ENCODE measurements around the gene SORCS1.
"Not testable (repeated sequence)": the region's sequence is repeated elsewhere in the genome, so short reads cannot be mapped to it uniquely, and the experiment has no call there.

SORCS1 gene

DNA sequence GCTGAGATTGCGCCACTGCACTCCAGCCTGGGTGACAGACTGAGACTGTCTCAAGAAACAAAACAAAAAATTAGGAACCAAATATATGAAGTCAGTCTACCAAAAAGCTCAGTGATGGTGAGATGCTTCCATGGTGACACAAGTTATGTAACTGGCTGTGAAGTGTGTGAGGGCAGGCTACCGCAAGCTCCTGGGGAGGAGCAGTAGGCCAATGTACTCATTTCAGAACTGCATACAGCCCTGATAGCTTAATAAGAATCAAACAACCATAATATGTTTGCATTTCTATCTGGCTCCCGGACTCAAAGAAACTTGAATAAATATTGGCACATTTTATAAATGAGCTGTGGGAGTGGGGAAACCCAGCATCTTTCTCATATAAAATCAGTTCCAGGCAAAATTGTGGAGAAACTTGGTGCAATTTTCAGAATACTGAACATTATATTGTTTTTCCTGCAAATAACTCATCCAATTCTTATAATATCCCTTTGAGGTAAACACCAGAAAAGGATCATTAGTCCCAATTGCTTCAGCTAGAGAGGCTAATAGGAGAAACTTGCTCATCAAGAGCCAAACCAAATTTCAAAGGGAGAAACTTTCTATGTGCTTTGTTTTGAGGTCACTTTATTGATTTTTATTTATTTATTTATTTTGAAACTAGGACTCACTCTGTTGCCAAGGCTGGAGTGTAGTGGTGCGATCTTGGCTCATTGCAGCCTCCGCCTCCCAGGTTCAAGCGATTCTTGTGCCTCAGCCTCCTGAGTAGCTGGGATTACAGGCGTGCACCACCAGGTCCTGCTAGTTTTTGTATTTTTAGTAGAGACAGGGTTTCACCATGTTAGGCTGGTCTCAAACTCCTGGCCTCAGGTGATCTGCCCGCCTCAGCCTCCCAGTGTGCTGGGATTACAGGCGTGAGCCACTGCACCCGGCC, 127.0 kb downstream of the SORCS1 start:
- DNase-seq: no peak

DNA sequence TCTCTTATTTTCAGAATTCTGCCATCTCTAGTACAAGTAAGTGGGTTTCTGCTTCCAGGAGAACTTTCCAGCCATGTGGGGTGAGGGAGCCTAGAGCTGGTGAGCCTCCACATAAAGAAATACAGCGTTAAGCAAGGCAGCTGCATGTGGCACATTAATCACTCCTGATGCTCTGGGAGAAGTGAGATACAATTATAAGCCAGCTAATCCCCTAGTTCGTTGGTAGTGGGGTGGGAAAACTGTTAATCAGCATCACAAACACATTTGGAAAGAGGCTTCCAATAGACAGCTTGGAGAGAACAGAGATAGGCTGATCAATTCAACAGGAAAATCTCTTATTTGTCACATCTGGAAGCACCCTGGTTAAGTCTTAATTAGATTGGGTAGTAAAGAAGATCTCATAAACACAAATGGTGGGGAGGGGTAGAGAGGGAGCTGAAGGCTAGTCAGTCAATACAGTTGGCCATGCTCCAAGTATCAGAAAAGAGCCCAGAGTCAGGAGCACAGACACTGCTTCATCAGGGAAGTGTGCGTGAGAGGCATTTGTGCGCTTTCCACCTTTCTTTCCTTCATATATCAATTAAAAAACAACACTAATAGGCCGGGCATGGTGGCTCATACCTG, 130.6 kb downstream of the SORCS1 start:
- DNase-seq: no peak

DNA sequence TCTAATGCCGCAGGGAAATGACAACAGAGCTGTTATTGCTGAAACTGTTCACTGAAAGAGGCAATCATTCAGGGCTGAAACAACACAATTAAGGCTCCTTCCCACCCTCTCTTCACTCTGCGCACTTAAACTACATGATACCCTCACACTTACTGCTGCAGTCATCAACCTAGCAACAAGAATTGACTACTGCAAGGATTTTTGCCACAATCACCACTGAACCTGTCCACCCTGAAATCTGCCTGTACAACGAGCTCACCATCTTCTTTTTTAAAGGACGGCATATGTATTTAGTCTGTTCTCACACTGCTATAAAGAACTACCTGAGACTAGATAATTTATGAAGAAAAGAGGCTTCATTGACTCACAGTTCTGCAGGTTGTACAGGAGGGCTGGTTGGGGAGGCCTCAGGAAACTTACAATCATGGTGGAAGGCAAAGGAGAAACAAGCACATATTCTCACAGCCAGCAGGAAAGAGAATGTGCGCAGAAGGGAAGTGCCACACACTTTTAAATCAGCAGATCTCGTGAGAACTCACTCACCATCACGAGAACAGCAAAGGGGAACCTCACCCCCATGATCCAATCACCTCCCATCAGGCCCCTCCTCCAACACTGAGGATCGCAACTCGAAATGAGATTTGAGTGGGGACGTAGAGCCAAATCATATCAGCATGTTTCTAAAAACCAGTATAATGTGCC, 131.7 kb downstream of the SORCS1 start:
- DNase-seq: no peak

DNA sequence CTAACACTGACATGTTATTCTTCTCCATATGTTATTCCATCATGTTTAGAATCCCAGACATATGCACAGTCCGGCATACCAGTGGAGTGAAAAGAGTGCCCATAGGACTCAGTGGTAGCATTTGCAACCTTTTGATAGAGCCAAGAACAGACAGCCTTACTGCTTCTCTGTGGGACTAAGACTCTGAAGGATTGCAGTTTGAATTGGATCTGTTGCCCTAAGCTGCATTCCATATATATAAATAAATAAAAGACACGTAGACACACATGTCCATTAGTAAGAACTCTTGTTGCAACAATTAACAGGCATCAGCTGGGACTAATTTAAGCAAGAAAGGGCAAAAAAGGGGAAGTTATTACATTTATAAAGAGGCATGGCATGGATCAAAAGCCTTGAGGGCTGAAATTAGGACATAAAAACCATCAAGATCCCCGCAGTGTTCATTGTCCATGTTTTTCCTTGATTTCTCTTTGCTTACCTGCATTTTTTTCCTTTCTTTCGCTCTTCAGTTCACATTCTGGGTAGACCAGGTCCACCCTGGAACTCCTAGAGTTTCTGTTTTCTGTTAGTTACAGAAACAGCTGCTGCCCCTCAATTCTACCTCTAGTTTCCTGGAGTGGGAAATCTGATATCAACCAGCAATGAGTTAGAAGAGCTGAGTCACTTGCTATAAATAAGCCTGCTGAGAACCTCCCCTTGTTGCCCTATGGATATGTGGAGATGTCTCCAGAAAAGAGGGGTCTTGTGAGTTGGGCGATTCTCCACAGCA, 132.4 kb downstream of the SORCS1 start:
- no peak for DNase-seq

DNA sequence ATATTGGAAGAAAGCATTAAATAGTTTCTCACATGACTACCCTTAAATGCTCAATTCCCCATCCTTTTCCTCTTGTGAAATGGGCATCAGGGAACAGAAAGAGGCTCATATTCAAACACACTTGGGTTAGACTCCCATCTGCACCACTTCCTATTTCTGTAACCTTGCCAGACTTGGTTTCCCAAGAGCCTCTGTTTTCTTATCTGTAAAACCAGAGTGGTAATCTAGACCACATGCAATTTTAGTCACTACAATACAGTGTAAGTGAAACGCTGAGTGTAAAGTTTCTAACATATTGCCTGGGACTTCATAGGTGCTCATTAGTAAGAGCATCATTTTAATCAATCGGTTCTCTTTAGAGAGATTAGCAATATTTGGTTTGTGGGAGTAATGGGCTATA, 136.3 kb downstream of the SORCS1 start:
- DNase-seq: no peak

DNA sequence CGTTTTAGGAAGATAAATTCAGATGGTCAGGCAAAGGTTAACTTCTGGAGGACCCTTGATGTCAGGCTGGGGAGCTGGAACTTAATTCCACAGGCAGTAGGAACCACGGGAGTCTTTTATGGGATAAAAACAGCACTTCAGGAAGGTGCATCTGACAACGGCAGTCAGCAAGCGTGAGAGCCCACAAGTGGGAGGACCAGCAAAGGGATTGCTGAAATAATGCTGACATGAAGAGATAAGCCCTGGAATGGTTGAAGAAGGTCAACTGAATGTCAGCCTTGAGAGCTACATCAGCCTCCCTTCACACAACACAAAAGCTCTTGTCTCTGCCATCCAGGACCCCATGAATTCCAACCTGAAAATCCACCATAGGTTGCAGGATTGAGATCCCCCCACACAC, 138.8 kb downstream of the SORCS1 start:
- DNase-seq: no peak

DNA sequence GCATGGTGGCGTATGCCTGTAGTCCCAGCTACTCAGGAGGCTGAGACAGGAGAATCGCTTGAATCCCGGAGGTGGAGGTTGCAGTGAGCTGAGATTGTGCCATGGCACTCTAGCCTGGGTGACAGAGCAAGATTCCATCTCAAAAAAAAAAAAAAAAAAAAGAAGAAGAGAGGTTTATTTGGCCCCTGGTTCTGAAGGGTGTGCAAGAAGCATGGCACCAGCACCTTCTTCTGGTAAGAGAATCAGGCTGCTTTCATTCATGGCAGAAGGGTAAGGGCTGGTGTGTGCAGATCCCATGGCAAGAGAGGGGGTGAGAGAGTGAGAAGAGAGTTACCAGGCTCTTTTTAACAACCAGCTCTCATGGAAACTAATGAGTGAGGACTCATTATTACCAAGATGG, 140.5 kb downstream of the SORCS1 start:
- not testable (repeated sequence) for DNase-seq

DNA sequence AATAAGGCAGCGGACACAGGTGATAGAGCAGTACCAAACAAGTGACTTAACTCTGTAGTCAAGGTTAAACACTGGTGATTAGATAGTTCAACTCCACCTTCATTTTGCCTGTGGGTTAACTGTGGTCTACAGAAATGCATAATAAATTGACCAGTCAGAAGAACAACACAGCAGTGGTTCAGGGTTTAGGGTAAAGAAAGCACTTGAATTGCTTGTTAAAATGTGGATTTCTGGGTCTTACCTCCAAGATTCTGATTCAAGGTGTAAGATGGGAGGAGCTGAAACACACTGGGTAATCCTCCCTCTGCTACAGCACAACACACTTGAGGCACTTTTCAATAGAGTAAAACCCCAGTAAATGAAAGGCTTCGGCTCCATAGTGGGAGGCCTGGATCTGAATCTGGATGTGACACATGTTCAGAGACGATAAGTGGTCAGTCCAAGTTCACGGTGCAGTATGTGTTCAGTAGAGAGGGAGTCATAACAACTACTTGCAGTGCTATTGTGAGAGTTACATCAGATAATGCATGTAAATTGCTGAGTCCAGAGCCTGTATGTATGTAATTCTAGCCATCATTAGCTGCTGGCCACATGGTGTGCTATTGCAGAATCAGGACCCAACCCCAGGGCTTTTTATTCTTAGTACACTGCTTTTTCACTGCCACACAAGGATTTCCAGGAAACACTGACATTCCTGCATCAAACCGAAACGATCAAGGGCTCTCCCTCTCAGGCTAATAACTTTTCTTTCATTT, 141.7 kb downstream of the SORCS1 start:
- DNase-seq: no peak

DNA sequence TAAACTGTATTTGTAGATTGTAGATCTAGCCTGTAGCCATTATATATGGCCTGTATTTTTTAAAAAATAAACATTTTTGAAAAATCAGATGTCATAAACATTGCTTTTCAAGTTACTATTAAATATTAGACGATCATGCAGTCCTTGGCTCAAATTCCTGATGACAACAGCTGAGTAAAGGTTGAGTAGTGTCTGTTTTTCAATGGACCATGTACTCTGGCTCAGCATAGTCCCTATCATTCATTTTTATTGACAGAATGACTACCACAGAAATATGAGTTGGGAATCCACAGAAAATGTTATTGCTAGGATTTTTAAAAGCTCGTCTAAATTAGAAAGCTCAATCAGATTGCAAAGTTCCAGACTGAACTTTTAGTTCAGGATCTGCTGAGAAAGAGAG, 145.4 kb downstream of the SORCS1 start:
- no peak for DNase-seq

DNA sequence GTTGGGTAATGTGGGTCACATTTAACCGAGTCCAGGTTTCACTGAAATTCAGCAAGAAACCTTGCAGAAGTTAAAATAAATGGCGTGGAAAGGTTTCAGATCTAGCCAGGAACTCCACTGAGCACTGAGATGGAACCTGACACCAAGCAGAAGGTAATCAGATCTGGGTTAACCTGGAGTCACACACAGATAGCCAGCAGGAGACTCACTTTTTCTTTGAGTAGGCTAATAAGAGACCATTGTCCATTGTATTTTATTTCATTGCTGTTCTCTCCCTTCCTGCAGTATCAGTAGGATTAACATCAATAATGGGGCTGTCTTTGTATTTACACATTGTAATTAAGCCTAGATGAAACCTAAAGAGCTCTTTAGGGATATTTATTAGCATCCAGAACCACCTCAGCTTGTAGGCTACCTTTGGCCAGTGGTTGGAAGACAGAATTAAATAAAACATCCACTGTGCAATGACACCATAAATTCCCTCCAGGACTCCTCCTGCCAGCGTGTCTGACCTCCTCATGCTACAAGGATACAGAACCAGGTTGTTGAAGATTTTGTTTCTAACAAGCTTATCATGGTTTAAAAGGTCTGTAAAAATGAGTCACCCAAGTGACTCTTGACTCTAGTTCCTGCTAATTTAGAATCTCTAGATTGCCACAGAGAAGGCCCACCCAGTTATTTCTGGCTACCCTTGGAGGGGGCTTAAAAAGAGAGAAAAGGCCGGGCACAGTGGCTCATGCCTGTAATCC, 151.1 kb downstream of the SORCS1 start:
- no peak for DNase-seq

DNA sequence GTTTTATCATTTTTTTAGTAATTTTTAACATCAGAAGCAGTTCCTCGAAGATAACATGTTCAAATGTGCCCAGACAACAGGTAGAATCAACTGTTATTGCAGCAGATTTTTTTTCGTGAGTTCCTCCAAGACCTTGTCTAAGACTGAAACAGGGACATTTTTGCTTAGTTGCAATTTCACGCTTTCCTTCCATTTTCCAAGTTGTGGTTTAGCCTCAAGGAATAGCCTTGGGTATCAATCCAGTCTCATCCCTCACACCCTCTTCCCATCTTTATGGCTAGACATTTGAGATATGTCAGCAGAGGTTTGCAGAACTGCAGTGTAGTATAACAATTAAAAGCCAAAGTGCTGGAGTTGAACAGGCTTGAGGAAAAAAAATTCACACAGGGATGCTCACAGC, 152.5 kb downstream of the SORCS1 start:
- no peak for DNase-seq

DNA sequence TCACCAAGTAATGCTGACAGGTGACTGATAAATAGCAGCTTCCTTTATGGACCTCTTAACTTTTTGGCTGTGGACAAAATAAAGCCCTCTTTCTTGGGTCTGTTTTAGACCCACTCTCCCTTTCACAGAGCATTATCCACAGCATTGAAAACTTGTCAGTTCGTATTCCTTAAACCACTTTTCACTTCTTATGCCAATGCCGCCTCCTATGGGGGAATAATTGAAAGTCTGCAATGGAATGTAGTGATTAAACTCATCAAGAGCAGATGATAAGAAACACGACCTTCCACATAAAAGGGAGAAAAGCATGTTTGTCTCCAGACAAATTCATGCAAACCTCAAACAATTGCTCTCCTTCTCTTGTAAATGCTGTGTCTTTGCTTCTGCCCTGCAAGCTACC, 153.4 kb downstream of the SORCS1 start:
- DNase-seq: no peak

DNA sequence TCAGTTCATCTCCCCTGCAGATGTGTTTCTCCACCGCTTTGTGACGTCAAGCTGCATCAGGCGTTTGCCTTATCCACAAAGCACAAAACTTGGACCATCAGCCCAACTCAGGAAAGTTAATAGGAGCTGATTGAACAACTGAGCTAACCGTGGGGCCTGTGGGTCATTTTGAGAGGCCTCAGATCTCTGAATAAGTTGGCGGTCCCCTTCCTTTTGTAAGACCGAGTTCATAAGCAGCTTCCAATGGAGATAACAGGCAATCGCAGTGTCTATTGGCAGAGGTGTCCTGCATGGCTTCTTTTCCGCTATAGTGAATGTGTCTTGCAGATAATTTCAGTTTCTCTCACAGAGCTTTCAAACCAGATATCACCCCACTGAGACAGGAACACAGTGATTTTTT, 154.0 kb downstream of the SORCS1 start:
- DNase-seq: no peak

DNA sequence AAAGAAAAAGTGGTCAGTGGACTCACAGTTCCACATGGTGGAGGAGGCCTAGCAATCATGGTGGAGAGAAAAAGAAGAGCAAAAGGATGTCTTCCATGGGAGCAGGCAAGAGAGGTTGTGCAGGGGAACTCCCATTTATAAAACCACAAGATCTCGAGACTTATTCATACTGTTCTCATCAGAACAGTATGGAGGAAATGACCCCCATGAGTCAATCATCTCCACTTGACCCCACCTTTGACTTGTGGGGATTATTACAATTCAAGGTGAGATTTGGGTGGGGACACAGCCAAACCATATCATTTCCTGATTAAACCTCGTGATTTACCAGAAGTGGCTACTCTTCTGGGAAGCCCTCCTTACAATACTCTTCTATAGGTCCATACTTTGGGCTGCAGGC, 160.1 kb downstream of the SORCS1 start:
- no peak for DNase-seq

DNA sequence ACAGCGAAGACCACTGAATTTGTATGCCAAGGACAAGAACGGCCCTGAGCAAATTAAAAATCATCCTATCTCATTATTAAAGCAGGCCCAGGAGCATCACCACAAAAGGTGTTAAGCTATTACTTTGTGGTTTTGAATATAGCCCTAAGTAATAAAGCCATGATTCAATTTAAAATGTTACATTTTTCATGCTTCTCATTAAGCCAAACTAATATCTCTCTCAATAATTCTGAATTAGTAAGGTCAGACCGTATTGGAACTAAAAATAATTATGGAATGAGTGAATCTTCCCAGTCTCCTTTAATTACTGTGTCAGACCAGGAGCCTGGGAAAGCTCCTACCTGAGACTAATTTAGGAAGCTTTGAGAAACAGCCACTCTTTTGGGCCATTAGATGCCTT, 162.4 kb downstream of the SORCS1 start:
- no peak for DNase-seq

DNA sequence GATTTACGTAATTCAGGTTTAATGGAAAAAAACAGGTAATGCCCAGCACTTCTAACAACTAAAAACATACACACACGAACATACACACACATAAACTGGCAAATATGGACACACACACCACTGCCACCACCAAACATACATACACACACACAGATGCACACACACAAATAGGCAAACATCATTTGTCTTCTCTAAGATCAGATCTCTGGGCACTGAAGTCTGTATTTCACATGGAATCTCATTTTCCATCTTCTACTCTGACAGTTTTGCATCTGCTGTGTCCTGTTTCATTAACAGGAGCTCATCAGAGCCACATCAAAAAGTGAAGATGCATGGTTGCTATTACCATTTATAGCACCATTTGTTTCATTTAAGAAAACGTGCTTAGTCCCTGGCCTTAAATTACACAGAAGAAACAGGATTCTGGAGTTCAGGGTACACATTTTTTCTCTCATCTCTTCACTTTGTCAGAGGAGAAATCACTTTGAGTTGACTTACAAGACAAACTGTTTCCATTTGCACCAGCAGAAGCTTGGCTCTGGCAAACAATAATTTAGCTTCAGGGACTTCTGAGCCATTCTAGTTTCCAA, 165.3 kb downstream of the SORCS1 start:
- no peak for DNase-seq

DNA sequence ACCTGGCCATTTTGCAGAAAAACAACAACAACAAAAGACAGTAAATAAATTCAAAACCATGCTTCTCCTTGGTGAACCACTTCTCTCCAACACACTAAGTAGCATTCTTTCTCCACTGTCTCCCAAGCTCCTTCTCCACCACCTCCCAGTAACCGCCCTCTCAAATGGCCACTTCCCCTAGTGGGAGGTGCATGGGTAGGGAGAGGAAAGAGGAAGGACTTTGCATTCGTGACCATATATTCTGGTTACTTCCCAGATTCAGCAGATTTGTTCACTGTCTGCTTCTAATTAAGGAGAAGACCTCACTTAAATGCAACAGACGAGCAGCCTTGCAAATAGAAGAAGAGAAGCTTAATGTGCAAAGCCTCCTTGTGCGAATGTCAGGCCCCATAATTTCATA, 166.8 kb downstream of the SORCS1 start:
- DNase-seq: no peak

DNA sequence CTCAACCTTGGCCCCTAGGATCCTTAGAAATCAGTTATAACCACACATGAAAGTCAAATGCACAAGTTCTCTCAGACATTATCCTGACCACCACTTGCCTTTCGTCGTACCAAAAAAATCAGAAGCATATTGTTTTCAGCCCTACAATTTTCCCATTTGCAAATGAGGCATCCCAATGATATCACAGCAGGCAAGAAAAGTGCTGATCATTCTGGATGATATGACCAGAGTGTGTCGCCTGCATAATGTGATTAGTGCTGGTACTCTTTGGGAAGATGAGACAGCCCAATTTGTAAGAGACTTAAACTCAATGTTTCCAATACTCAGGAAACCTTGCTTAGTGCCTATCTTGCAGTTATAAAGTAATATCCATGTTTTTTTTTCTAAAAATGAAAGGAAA, 168.0 kb downstream of the SORCS1 start:
- no peak for DNase-seq

DNA sequence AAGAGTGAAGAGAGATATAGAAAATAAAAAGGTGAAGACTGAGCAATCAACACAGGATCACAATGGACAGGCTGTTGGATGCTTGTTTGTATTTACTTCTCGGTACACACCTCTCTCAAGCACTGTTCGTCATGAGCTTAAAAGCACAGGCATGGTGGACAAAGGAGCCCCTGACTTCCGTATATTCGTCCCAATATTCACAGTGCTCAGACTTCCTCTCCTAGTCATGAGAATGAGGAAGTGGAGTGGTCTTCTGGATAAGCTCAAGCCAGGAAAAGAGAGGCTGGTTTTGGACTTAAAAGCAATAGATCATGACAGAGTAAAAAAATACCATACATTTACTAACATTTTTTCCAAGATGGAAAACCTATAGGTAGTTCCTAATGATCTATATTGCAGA, 172.5 kb downstream of the SORCS1 start:
- no peak for DNase-seq

DNA sequence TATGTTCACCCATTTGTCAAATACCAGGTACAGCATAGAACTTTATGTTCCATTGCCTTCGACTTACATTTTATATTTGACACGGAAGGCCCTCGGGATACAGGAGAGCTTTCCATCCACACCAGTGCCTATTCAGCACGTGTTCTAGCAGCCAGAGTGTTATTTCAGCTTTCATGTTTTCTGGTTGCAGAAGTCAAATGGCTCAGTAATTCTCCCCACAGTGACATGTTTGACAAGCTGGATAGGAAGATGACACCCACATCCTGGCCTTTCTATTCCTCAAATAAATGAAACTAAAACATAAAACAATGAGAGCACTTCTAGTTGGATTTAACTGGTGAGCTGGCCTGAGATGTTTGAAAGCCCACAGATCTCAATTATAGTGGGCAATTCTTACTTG, 173.4 kb downstream of the SORCS1 start:
- DNase-seq: no peak

DNA sequence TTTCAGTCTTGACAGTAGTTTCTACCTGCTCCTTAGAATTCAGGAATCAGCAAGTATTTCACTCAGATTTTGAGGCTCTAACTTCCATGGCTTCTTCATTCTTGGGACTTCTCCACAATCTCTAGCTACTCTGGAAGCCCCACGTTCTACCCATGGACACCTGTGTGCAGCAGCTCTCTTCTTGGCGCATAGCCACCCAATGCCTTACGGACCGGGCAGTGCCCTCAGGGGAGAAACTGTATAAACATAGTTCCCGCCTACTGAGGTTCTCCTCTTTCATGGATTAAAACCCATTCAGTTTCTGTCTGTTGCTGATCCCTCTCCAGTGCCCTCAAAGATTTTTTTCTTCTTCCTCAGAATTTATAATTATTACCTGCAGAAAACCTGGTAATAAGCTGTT, 177.1 kb downstream of the SORCS1 start:
- no peak for DNase-seq
